ENCODE data around the gene DUSP14. TPM values are rescaled to one million over a fixed set of nuclear protein-coding genes. Genes with fewer than 3 reads are reported as not detected.
A peak's percentile ranks its signal among the peaks of the same experiment; 100 is the strongest.

The DUSP14 gene
- total and polyA plus RNA-seq, 2 of the 13 experiments (the other 11 are each of a cell fraction or from before 2014, with no cell fraction given), result 33.5 to 39.8 TPM

DNA sequence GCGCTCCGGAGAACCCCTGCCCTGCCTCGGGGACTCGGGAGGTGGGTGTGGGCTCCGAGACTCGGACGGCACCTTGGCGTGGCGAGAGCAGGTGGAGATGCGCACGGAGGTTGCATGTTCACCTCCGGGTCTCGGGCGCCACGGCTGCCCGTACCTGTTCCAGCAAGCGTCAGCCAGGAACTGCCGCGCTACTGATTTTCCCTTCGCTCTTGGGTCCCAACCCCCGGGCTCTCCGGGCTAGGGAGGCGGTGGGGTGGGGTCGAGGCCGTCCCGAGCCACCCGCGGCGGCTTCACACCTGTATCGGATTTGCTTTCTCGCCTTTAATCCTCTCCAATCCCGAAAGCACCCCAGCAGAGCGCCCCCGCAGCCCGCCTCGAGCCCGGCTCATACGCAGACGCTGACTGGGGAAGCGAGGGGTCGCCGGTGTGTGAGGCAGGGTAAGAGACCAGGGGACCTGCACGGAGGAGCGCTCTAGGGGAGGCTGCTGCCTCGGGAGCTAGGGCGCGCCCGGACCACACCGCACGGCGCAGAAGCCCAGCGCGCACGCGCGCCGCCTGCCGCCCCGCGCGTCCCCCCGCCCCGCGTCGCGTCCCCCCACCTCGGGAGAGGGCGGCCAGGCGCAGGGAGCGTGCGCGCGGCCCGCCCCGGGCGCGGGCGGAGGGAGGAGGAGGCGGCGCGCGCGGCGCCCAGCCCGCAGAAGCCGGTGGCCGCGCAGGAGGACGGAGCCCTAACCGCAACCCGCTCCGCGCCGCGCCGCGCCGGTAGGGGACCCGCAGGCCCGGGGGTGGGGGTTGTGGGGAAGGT lies at the start of gene DUSP14 (continued):
- TF ChIP-seq, protein P1, sequence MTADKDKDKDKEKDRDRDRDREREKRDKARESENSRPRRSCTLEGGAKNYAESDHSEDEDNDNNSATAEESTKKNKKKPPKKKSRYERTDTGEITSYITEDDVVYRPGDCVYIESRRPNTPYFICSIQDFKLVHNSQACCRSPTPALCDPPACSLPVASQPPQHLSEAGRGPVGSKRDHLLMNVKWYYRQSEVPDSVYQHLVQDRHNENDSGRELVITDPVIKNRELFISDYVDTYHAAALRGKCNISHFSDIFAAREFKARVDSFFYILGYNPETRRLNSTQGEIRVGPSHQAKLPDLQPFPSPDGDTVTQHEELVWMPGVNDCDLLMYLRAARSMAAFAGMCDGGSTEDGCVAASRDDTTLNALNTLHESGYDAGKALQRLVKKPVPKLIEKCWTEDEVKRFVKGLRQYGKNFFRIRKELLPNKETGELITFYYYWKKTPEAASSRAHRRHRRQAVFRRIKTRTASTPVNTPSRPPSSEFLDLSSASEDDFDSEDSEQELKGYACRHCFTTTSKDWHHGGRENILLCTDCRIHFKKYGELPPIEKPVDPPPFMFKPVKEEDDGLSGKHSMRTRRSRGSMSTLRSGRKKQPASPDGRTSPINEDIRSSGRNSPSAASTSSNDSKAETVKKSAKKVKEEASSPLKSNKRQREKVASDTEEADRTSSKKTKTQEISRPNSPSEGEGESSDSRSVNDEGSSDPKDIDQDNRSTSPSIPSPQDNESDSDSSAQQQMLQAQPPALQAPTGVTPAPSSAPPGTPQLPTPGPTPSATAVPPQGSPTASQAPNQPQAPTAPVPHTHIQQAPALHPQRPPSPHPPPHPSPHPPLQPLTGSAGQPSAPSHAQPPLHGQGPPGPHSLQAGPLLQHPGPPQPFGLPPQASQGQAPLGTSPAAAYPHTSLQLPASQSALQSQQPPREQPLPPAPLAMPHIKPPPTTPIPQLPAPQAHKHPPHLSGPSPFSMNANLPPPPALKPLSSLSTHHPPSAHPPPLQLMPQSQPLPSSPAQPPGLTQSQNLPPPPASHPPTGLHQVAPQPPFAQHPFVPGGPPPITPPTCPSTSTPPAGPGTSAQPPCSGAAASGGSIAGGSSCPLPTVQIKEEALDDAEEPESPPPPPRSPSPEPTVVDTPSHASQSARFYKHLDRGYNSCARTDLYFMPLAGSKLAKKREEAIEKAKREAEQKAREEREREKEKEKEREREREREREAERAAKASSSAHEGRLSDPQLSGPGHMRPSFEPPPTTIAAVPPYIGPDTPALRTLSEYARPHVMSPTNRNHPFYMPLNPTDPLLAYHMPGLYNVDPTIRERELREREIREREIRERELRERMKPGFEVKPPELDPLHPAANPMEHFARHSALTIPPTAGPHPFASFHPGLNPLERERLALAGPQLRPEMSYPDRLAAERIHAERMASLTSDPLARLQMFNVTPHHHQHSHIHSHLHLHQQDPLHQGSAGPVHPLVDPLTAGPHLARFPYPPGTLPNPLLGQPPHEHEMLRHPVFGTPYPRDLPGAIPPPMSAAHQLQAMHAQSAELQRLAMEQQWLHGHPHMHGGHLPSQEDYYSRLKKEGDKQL (CRISPR knock-in tag; IDR thresholded peaks at IDR 0.05; ENCODE audit: low read depth), result no peak
- no peak for TF ChIP-seq RFX5 (IDR thresholded peaks at IDR 0.05; ENCODE audit: low read depth, low read length)
- no peak for TF ChIP-seq TARDBP (CRISPR knock-in tag; IDR thresholded peaks at IDR 0.05)
- no peak for TF ChIP-seq ZNF737 (CRISPR knock-in tag; IDR thresholded peaks at IDR 0.05; ENCODE audit: borderline replicate concordance)
- peak; percentile 41; the same call in 1 of the 2 replicates for TF ChIP-seq SALL1 (CRISPR knock-in tag; IDR thresholded peaks at IDR 0.05)
- TF ChIP-seq, protein P2, sequence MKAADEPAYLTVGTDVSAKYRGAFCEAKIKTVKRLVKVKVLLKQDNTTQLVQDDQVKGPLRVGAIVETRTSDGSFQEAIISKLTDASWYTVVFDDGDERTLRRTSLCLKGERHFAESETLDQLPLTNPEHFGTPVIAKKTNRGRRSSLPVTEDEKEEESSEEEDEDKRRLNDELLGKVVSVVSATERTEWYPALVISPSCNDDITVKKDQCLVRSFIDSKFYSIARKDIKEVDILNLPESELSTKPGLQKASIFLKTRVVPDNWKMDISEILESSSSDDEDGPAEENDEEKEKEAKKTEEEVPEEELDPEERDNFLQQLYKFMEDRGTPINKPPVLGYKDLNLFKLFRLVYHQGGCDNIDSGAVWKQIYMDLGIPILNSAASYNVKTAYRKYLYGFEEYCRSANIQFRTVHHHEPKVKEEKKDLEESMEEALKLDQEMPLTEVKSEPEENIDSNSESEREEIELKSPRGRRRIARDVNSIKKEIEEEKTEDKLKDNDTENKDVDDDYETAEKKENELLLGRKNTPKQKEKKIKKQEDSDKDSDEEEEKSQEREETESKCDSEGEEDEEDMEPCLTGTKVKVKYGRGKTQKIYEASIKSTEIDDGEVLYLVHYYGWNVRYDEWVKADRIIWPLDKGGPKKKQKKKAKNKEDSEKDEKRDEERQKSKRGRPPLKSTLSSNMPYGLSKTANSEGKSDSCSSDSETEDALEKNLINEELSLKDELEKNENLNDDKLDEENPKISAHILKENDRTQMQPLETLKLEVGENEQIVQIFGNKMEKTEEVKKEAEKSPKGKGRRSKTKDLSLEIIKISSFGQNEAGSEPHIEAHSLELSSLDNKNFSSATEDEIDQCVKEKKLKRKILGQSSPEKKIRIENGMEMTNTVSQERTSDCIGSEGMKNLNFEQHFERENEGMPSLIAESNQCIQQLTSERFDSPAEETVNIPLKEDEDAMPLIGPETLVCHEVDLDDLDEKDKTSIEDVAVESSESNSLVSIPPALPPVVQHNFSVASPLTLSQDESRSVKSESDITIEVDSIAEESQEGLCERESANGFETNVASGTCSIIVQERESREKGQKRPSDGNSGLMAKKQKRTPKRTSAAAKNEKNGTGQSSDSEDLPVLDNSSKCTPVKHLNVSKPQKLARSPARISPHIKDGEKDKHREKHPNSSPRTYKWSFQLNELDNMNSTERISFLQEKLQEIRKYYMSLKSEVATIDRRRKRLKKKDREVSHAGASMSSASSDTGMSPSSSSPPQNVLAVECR (CRISPR knock-in tag; IDR thresholded peaks at IDR 0.05; ENCODE audit: borderline replicate concordance), result no peak; the same call in 1 of the 2 replicates
- TF ChIP-seq, protein P3, sequence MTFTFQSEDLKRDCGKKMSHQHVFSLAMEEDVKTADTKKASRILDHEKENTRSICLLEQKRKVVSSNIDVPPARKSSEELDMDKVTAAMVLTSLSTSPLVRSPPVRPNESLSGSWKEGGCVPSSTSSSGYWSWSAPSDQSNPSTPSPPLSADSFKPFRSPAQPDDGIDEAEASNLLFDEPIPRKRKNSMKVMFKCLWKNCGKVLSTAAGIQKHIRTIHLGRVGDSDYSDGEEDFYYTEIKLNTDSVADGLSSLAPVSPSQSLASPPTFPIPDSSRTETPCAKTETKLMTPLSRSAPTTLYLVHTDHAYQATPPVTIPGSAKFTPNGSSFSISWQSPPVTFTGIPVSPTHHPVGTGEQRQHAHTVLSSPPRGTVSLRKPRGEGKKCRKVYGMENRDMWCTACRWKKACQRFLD (CRISPR knock-in tag; IDR thresholded peaks at IDR 0.05; ENCODE audit: borderline replicate concordance), result no peak
- TF ChIP-seq KMT2A (CRISPR knock-in tag; IDR thresholded peaks at IDR 0.05), result no peak
- TF ChIP-seq, protein P4, sequence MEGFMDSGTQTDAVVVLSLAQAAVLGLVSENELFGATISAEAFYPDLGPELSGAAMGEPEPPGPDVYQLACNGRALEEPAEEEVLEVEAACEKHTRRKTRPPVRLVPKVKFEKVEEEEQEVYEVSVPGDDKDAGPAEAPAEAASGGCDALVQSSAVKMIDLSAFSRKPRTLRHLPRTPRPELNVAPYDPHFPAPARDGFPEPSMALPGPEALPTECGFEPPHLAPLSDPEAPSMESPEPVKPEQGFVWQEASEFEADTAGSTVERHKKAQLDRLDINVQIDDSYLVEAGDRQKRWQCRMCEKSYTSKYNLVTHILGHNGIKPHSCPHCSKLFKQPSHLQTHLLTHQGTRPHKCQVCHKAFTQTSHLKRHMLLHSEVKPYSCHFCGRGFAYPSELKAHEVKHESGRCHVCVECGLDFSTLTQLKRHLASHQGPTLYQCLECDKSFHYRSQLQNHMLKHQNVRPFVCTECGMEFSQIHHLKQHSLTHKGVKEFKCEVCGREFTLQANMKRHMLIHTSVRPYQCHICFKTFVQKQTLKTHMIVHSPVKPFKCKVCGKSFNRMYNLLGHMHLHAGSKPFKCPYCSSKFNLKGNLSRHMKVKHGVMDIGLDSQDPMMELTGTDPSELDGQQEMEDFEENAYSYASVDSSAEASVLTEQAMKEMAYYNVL (CRISPR knock-in tag; IDR thresholded peaks at IDR 0.05; ENCODE audit: borderline replicate concordance), result no peak
- TF ChIP-seq LCORL (IDR thresholded peaks at IDR 0.05), result no peak
- TF ChIP-seq LCORL (CRISPR knock-in tag; IDR thresholded peaks at IDR 0.05), result no peak
- TF ChIP-seq ZNF496 (CRISPR knock-in tag; IDR thresholded peaks at IDR 0.05; ENCODE audit: insufficient replicate concordance), result no peak
- TF ChIP-seq GTF3A (CRISPR knock-in tag; conservative IDR thresholded peaks at IDR 0.05), result no peak

Data from HepG2 (cell line).